ENCODE data around the gene ATXN7L1. TPM values are rescaled to one million over a fixed set of nuclear protein-coding genes. Genes with fewer than 3 reads are reported as not detected.

ATXN7L1 gene
- total RNA-seq, 4 donors from 2014 or later: 4.6 to 12.5 (median 10.1) TPM

DNA sequence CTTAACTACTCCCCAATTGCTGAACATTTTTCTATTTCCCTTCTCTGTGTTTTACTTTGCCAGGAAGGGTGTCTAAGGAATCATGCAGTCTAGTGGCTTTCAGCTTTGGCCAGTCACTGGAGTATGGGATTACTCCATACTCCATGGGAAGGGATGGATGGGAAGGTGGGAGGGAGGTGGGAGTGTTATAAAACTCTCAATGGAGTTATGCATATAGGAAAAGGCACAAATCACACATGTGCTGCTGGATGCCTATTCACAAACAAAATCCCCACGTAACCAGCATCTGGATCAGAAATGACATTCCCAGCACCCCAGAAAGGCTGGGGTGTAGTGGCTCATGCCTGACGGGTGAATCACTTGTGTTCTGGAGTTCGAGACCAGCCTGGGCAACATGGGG is 125.3 kb downstream of the ATXN7L1 start:
- whole genome bisulfite sequencing: 100% methylated on average over 3 of the region's 3 CpGs
- intact Hi-C loops (cut with DNase I): no loop called here
- TF ChIP-seq, protein P1, sequence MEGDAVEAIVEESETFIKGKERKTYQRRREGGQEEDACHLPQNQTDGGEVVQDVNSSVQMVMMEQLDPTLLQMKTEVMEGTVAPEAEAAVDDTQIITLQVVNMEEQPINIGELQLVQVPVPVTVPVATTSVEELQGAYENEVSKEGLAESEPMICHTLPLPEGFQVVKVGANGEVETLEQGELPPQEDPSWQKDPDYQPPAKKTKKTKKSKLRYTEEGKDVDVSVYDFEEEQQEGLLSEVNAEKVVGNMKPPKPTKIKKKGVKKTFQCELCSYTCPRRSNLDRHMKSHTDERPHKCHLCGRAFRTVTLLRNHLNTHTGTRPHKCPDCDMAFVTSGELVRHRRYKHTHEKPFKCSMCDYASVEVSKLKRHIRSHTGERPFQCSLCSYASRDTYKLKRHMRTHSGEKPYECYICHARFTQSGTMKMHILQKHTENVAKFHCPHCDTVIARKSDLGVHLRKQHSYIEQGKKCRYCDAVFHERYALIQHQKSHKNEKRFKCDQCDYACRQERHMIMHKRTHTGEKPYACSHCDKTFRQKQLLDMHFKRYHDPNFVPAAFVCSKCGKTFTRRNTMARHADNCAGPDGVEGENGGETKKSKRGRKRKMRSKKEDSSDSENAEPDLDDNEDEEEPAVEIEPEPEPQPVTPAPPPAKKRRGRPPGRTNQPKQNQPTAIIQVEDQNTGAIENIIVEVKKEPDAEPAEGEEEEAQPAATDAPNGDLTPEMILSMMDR (IDR thresholded peaks at IDR 0.05): no peak
- TF ChIP-seq POLR2AphosphoS5 (IDR thresholded peaks at IDR 0.05): no peak
- no peak for TF ChIP-seq POLR2A (IDR thresholded peaks at IDR 0.05; ENCODE audit: low read depth)
- TF ChIP-seq EP300 (IDR thresholded peaks at IDR 0.05): no peak

DNA sequence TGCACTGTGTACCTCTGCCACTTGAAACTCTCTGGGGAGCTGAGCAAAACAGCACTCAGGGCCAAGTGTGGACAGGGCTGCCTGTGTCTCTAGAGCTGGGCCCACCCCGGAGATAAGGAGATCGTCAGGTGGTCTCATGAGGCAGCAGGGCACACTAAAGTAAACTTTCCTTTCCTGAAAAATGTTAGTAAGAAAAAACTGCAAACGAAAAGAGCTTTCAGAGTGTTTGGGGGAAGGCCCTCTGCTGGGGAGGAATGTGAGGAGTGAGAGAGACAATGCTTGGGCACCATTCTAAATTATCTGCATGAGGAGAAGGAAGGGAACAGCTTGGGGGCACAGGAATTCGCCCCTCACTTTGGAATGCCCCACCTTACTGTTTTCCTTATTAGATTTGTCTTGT is 127.7 kb downstream of the ATXN7L1 start:
- Histone ChIP-seq H3K4me1 (peaks cover 0 to 2% (median 2%) of the 10 kb centered on the region in 4 donors), H3K36me3 (peaks cover 0 to 26% (median 3%) of the 10 kb centered on the region in 4 donors), H3K27ac (replicated peaks in 1 of 4) (no peak overlapping the region), H3K9me3 (no peaks in the 10 kb centered on the region), H3K4me3 (no peak overlapping the region), H3K27me3 (no peaks in the 10 kb centered on the region)
- intact Hi-C loops (cut with DNase I): no loop called here
- TF ChIP-seq POLR2A (IDR thresholded peaks at IDR 0.05; ENCODE audit: low read depth): no peak
- no peak for TF ChIP-seq EP300 (IDR thresholded peaks at IDR 0.05)
- TF ChIP-seq POLR2AphosphoS5 (IDR thresholded peaks at IDR 0.05): no peak
- TF ChIP-seq, protein P1 (IDR thresholded peaks at IDR 0.05): no peak
- 80% methylated on average over 4 of the region's 4 CpGs for WGBS
- DNase-seq (ENCODE audit: extremely low spot score): no peak

More for the DNA sequence above, 125.3 kb downstream of the ATXN7L1 start:
- DNase-seq (ENCODE audit: extremely low spot score): no peak
- no peak overlapping the region for H3K27ac ChIP-seq (replicated peaks in 1 of 4)
- H3K4me3 ChIP-seq: no peak overlapping the region
- peaks cover 0 to 26% (median 3%) of the 10 kb centered on the region in 4 donors for H3K36me3 ChIP-seq
- no peaks in the 10 kb centered on the region for H3K4me1 ChIP-seq
- no peaks in the 10 kb centered on the region for H3K9me3 ChIP-seq
- H3K27me3 ChIP-seq: no peaks in the 10 kb centered on the region

DNA sequence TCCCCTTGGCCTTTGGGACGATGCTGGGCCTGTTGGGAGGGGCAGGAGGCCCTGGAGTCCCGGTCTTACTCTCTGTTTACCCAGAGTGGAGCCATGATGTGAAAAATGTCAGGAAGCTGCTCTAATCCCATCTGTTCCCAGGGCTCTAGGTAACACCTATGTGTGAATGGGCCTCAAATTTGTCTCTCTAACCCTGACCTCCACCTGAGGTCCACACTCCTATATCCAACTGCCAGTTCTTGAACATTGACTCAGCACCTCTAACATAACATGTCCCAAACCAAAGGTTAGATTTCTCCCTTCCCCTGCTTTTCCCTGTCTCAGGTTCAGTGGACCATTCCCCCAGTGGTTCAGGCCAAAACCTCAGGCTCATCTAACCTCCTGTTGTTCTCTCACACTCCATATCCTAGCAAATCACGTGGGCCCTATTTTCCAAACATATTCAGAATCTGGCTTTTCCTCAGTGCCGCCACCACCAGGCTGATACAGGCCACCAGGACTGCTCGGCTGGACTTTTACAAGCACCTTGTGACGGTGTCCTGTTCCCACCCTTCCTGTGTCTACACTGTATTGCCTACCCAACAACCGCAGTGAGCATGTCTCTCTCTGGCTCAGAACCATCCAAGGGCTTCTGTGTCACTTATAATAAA is 130.6 kb downstream of the ATXN7L1 start:
- TF ChIP-seq POLR2A (IDR thresholded peaks at IDR 0.05; ENCODE audit: low read depth): no peak
- TF ChIP-seq POLR2AphosphoS5 (IDR thresholded peaks at IDR 0.05): no peak
- TF ChIP-seq, protein P1 (IDR thresholded peaks at IDR 0.05): no peak
- no peak for TF ChIP-seq EP300 (IDR thresholded peaks at IDR 0.05)
- intact Hi-C loops (cut with DNase I): no loop called here
- 95% methylated on average over 7 of the region's 7 CpGs for WGBS

DNA sequence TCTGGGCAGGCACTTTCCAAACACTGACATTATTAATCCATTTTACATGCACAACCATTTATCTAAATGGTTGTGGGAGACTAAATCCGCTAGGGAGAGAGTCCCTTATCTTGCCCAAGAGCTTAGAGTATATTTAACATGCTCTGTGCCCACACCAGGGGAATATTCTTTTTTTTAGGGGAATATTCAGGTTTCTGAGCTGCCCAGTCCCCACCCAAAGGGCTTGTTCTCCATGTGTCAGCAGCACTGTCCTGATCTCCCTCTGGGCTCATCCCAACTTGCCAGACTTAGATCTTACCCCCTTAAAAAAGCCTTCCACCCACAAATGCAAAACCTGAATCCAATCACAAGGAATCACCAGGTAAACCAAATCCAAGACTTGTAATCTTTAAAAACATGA is 132.1 kb downstream of the ATXN7L1 start:
- Histone ChIP-seq H3K9me3 (no peaks in the 10 kb centered on the region), H3K4me1 (peaks cover 0 to 23% (median 15%) of the 10 kb centered on the region in 4 donors), H3K4me3 (no peak overlapping the region), H3K27me3 (no peaks in the 10 kb centered on the region), H3K27ac (replicated peaks in 1 of 4) (no peak overlapping the region), H3K36me3 (peaks cover 0 to 6% (median 0%) of the 10 kb centered on the region in 4 donors)
- 100% methylated on average over 1 of the region's 1 CpG for WGBS
- intact Hi-C loops (cut with DNase I): loop anchor here (5.0 kb wide), 1 partner anchor 92 kb away; no protein-coding TSS in a partner anchor
- no peak for DNase-seq (ENCODE audit: extremely low spot score)
- TF ChIP-seq POLR2A (IDR thresholded peaks at IDR 0.05; ENCODE audit: low read depth): no peak
- TF ChIP-seq, protein P1 (IDR thresholded peaks at IDR 0.05): no peak
- no peak for TF ChIP-seq EP300 (IDR thresholded peaks at IDR 0.05)
- no peak for TF ChIP-seq POLR2AphosphoS5 (IDR thresholded peaks at IDR 0.05)

More for the DNA sequence above, 130.6 kb downstream of the ATXN7L1 start:
- DNase-seq (ENCODE audit: extremely low spot score): no peak
- H3K36me3 ChIP-seq: peaks cover 0 to 16% (median under 1%) of the 10 kb centered on the region in 4 donors
- no peaks in the 10 kb centered on the region for H3K9me3 ChIP-seq
- H3K27ac ChIP-seq (replicated peaks in 1 of 4): no peak overlapping the region
- H3K4me3 ChIP-seq: no peak overlapping the region
- no peaks in the 10 kb centered on the region for H3K27me3 ChIP-seq
- peaks cover 0 to 23% (median 15%) of the 10 kb centered on the region in 4 donors for H3K4me1 ChIP-seq

All from esophagus muscularis mucosa (tissue), 4 donors.